ENCODE data around the gene KSR1.
"Not testable (repeated sequence)": the region's sequence is repeated elsewhere in the genome, so short reads cannot be mapped to it uniquely, and the experiment has no call there.

- not testable (repeated sequence) for TF ChIP-seq CTCF (IDR thresholded peaks at IDR 0.05 in 2 of 3, conservative IDR thresholded peaks at IDR 0.05 in 1 of 3; ENCODE audit: control insufficient read depth in 2 of 3, extremely low read depth in 1 of 3, insufficient read depth in 1 of 3, low read depth in 3 of 3, low read length in 3 of 3); POLR2AphosphoS5 (IDR thresholded peaks at IDR 0.05; ENCODE audit: low read length); RELA (IDR thresholded peaks at IDR 0.05; ENCODE audit: borderline replicate concordance, partially characterized antibody)
Measured at GRCh38 chr17:27412158-27412557, 44.1 kb upstream of the KSR1 start.

Measured in GM12878 (cell line).